Liver (tissue), 9 donors: ENCODE results near the gene ALK. TPM values are rescaled to one million over a fixed set of nuclear protein-coding genes. Genes with fewer than 3 reads are reported as not detected.

Experiments used
- DNase-seq: peaks from one replicate; pipeline ENCODE4 v3.0.0-alpha.2; 2017; ENCODE audit warnings: low spot score
- H3K27ac ChIP-seq, 2 donors: one replicate each; pipeline ENCODE4 v1.7.0; 2013; ENCODE audit warnings: inconsistent platforms in 2 of 2, low read length in 2 of 2, control low read depth in 1 of 2, low read depth in 1 of 2, mild to moderate bottlenecking in 1 of 2
- H3K27me3 ChIP-seq, 4 donors: one replicate each; pipeline versions ENCODE4 v1.6.1 to v1.7.0; 2013; ENCODE audit warnings: low read length in 3 of 4, inconsistent platforms in 1 of 4, mild to moderate bottlenecking in 1 of 4, moderate library complexity in 1 of 4; ENCODE audit not compliant: control insufficient read depth in 4 of 4, insufficient read depth in 4 of 4
- H3K36me3 ChIP-seq, 4 donors: one replicate each; pipeline versions ENCODE4 v1.6.1 to v1.7.0; 2013; ENCODE audit warnings: low read length in 3 of 4, mild to moderate bottlenecking in 3 of 4, low read depth in 1 of 4, moderate library complexity in 1 of 4; ENCODE audit not compliant: control insufficient read depth in 4 of 4, insufficient read depth in 3 of 4
- H3K4me1 ChIP-seq, 4 donors: one replicate each; pipeline versions ENCODE4 v1.6.1 to v1.7.0; 2013; ENCODE audit warnings: low read length in 3 of 4, mild to moderate bottlenecking in 3 of 4, moderate library complexity in 1 of 4; ENCODE audit not compliant: control insufficient read depth in 4 of 4, insufficient read depth in 4 of 4
- H3K4me3 ChIP-seq, 3 donors: one replicate each; pipeline versions ENCODE4 v1.6.1 to v1.7.0; 2013; ENCODE audit warnings: low read length in 3 of 3, control low read depth in 1 of 3, low read depth in 1 of 3, mild to moderate bottlenecking in 1 of 3
- H3K9ac ChIP-seq, 2 donors: one replicate each; pipeline ENCODE4 v1.7.0; 2013; ENCODE audit warnings: low read length in 2 of 2, mild to moderate bottlenecking in 2 of 2, moderate library complexity in 2 of 2, control low read depth in 1 of 2, low read depth in 1 of 2
- H3K9me3 ChIP-seq, 4 donors: one replicate each; pipeline versions ENCODE4 v1.6.1 to v1.7.0; 2013; ENCODE audit warnings: low read length in 3 of 4; ENCODE audit not compliant: control insufficient read depth in 4 of 4
- ATF3 ChIP-seq: IDR thresholded peaks from 2 replicates; pipeline ENCODE4 v1.6.1; 2016; ENCODE audit warnings: antibody characterized with exemption
- CTCF ChIP-seq: fragments of 150-350 bp; IDR thresholded peaks from 2 replicates; pipeline ENCODE4 v1.5.1; 2017; ENCODE audit warnings: improper control_type of control experiment, low read depth, low read length; ENCODE audit not compliant: missing input control
- EGR1 ChIP-seq, 2 donors: IDR thresholded peaks; 2 replicates each; pipeline ENCODE4 v1.6.1; 2016 to 2018; ENCODE audit warnings: antibody characterized with exemption in 2 of 2, low read depth in 2 of 2
- FOXA1 ChIP-seq: IDR thresholded peaks from 2 replicates; pipeline ENCODE4 v1.6.1; 2016; ENCODE audit warnings: antibody characterized with exemption
- FOXA2 ChIP-seq: IDR thresholded peaks from 2 replicates; pipeline ENCODE4 v1.6.1; 2016; ENCODE audit warnings: antibody characterized with exemption
- GABPA ChIP-seq, 2 donors: IDR thresholded peaks in 1 of 2; conservative IDR thresholded peaks in 1 of 2; 2 replicates each; pipeline ENCODE4 v1.6.1; 2016; ENCODE audit warnings: antibody characterized with exemption in 2 of 2, mild to moderate bottlenecking in 1 of 2, moderate library complexity in 1 of 2
- HNF4A ChIP-seq, 2 donors: conservative IDR thresholded peaks; 2 replicates each; pipeline ENCODE4 v1.6.1; 2016; ENCODE audit warnings: antibody characterized with exemption in 2 of 2, mild to moderate bottlenecking in 2 of 2
- HNF4G ChIP-seq: IDR thresholded peaks from 2 replicates; pipeline ENCODE4 v1.6.1; 2016; ENCODE audit warnings: antibody characterized with exemption
- JUND ChIP-seq, 2 donors: IDR thresholded peaks; 2 replicates each; pipeline ENCODE4 v1.6.1; 2016; ENCODE audit warnings: antibody characterized with exemption in 2 of 2
- MAX ChIP-seq: IDR thresholded peaks from 2 replicates; pipeline ENCODE4 v1.6.1; 2016; ENCODE audit warnings: antibody characterized with exemption
- NR2F2 ChIP-seq: IDR thresholded peaks from 2 replicates; pipeline ENCODE4 v1.6.1; 2016; ENCODE audit warnings: antibody characterized with exemption
- RAD21 ChIP-seq, 2 donors: IDR thresholded peaks; 2 replicates each; pipeline ENCODE4 v1.6.1; 2016; ENCODE audit warnings: antibody characterized with exemption in 2 of 2, mild to moderate bottlenecking in 2 of 2
- REST ChIP-seq: IDR thresholded peaks from 2 replicates; pipeline ENCODE4 v1.6.1; 2016; ENCODE audit warnings: antibody characterized with exemption, mild to moderate bottlenecking
- RXRA ChIP-seq, 2 donors: IDR thresholded peaks; 2 replicates each; pipeline ENCODE4 v1.6.1; 2017 to 2018; ENCODE audit warnings: antibody characterized with exemption in 2 of 2, mild to moderate bottlenecking in 1 of 2
- SP1 ChIP-seq: IDR thresholded peaks from 2 replicates; pipeline ENCODE4 v1.6.1; 2018; ENCODE audit warnings: antibody characterized with exemption, mild to moderate bottlenecking
- TAF1 ChIP-seq: conservative IDR thresholded peaks from 2 replicates; pipeline ENCODE4 v1.6.1; 2016; ENCODE audit warnings: antibody characterized with exemption, mild to moderate bottlenecking
- YY1 ChIP-seq: IDR thresholded peaks from 2 replicates; pipeline ENCODE4 v1.6.1; 2016; ENCODE audit warnings: antibody characterized with exemption, mild to moderate bottlenecking
- WGBS: extraction: QIAGEN DNeasy Blood & Tissue Kit; methylation state at CpG from one replicate; pipeline ENCODE4 v1.1.7; 2013; 5-methylcytosine and 5-hydroxymethylcytosine counted together
- polyA plus RNA-seq, 2 donors: library from polyadenylated mRNA; stranded (reverse) in 1 of 2; unstranded in 1 of 2; fragments of 200-250 nt in 1 of 2; fragments of >200 nt in 1 of 2; fragmentation: Nextera tagmentation in 1 of 2; extraction: Ambion mirVana in 1 of 2; gene quantifications; one replicate each; pipeline versions ENCODE4 v1.2.1 to v1.2.3, GENCODE V29; 2013 to 2015
- total RNA-seq, 2 donors: library from RNA; depleted of rRNA; stranded (reverse); fragments of >200 nt; gene quantifications; one replicate each; pipeline ENCODE4 v1.2.3, GENCODE V29; 2014
- donor health status: healthy.
- donor health status: healthy.
- donor health status: healthy.
- donor health status: healthy.
- donor health status: healthy.

The ALK gene
- total and polyA plus RNA-seq, 4 donors, result under 0.01 TPM; not detected in 3

- no peak overlapping the region for H3K9ac ChIP-seq
- H3K27ac ChIP-seq, result no peak overlapping the region
- DNase-seq, result no peak
- no peaks in the 10 kb centered on the region for H3K27me3 ChIP-seq
- no peaks in the 10 kb centered on the region for H3K9me3 ChIP-seq
- no peaks in the 10 kb centered on the region for H3K36me3 ChIP-seq
- 60% methylated on average over 7 of the region's 7 CpGs for WGBS
- H3K4me3 ChIP-seq, result no peak overlapping the region
- peaks cover 2 to 24% (median 14%) of the 10 kb centered on the region in 4 donors for H3K4me1 ChIP-seq
- no peak for TF ChIP-seq GABPA (IDR thresholded peaks at IDR 0.05 in 1 of 2, conservative IDR thresholded peaks at IDR 0.05 in 1 of 2)
- TF ChIP-seq SP1, result peak; percentile 52
- TF ChIP-seq EGR1 (IDR thresholded peaks at IDR 0.05; ENCODE audit: low read depth in 2 of 2), result no peak
- TF ChIP-seq RXRA (IDR thresholded peaks at IDR 0.05), result peak; percentile 44 to 65
- no peak for TF ChIP-seq REST
- TF ChIP-seq JUND (IDR thresholded peaks at IDR 0.05), result peak in 1 of 2 donors; percentile 21
- no peak for TF ChIP-seq FOXA2
- TF ChIP-seq FOXA1, result no peak
- no peak for TF ChIP-seq TAF1
- no peak for TF ChIP-seq CTCF
- TF ChIP-seq RAD21 (IDR thresholded peaks at IDR 0.05), result peak; percentile 27 to 28
- peak; percentile 32 for TF ChIP-seq HNF4G
- no peak for TF ChIP-seq ATF3
- peak; percentile 80 to 83 for TF ChIP-seq HNF4A (conservative IDR thresholded peaks at IDR 0.05)
- no peak for TF ChIP-seq NR2F2
- TF ChIP-seq YY1, result peak; percentile 39
These were observed 394.5 kb downstream of the ALK start for GRCh38 chr2:29526587-29527586.

GRCh38 chr2:29525921-29526320, 395.5 kb downstream of the ALK start:
- TF ChIP-seq CTCF (no peak), SP1 (no peak), HNF4G (no peak), GABPA (IDR thresholded peaks at IDR 0.05 in 1 of 2, conservative IDR thresholded peaks at IDR 0.05 in 1 of 2) (no peak), FOXA2 (no peak), HNF4A (conservative IDR thresholded peaks at IDR 0.05) (no peak), JUND (IDR thresholded peaks at IDR 0.05) (no peak), ATF3 (no peak), FOXA1 (no peak), TAF1 (no peak), MAX (no peak)
- Histone ChIP-seq H3K4me1 (peaks cover 0 to 16% (median 13%) of the 10 kb centered on the region in 4 donors), H3K4me3 (no peak overlapping the region), H3K27me3 (no peaks in the 10 kb centered on the region), H3K36me3 (no peaks in the 10 kb centered on the region), H3K9me3 (no peaks in the 10 kb centered on the region), H3K27ac (no peak overlapping the region), H3K9ac (no peak overlapping the region)
- DNase-seq, result no peak
- WGBS, result 94% methylated on average over 2 of the region's 2 CpGs
